H1 (cell line): ENCODE results near the gene TRPC4. TPM values are rescaled to one million over a fixed set of nuclear protein-coding genes. Genes with fewer than 3 reads are reported as not detected.
A peak's percentile ranks its signal among the peaks of the same experiment; 100 is the strongest.

ENCODE experiments used
- CTCF ChIA-PET: fragments of 300-600 bp; sonication (Branson Sonifier 250); formaldehyde crosslinking; loops from one replicate; lab custom pipeline; 2021; ENCODE audit not compliant: partially characterized antibody; lab: Charles Lee
- POLR2A ChIA-PET: fragments of 300-600 bp; sonication (Branson Sonifier 250); formaldehyde crosslinking; loops from one replicate; lab custom pipeline; 2021; ENCODE audit warnings: inconsistent platforms; ENCODE audit not compliant: partially characterized antibody; lab: Charles Lee
- DNase-seq, 2 experiments: peaks; one replicate each; pipeline versions ENCODE4 v3.0.0 to v3.0.0-alpha.2; 2010 to 2022; ENCODE audit warnings: low spot score in 2 of 2, low read depth in 1 of 2, mixed read lengths in 1 of 2
- FAIRE-seq: peaks from 2 replicates; lab custom pipeline; 2011; peaks lifted over from hg19 to GRCh38; lab: Jason Lieb, UNC
- H2AFZ ChIP-seq: 2 replicates; pipeline ENCODE4 v1.8.1; 2012; ENCODE audit warnings: low read length, inconsistent platforms
- H2AK5ac ChIP-seq: 2 replicates; pipeline ENCODE4 v1.6.1; 2013; ENCODE audit warnings: low read depth, low read length
- H2BK120ac ChIP-seq: replicated peaks from 2 replicates; pipeline ENCODE3; 2013; ENCODE audit warnings: low read depth, low read length, inconsistent platforms
- H2BK12ac ChIP-seq: 2 replicates; pipeline ENCODE4 v1.6.1; 2013; ENCODE audit warnings: low read depth, low read length
- H2BK15ac ChIP-seq: 2 replicates; pipeline ENCODE4 v1.6.1; 2013; ENCODE audit warnings: low read length
- H2BK20ac ChIP-seq: 2 replicates; pipeline ENCODE4 v1.6.1; 2013; ENCODE audit warnings: low read length
- H2BK5ac ChIP-seq: 2 replicates; pipeline ENCODE4 v1.6.1; 2013; ENCODE audit warnings: low read depth, low read length
- H3K14ac ChIP-seq: 2 replicates; pipeline ENCODE4 v1.6.1; 2013; ENCODE audit warnings: inconsistent platforms; ENCODE audit not compliant: insufficient read length
- H3K18ac ChIP-seq: 2 replicates; pipeline ENCODE4 v1.6.1; 2013; ENCODE audit warnings: low read length; ENCODE audit errors: extremely low read depth
- H3K23ac ChIP-seq: 2 replicates; pipeline ENCODE4 v1.6.1; 2013; ENCODE audit warnings: inconsistent platforms; ENCODE audit not compliant: insufficient read length
- H3K23me2 ChIP-seq: 2 replicates; pipeline ENCODE4 v1.6.1; 2013; ENCODE audit warnings: low read depth, low read length
- H3K27ac ChIP-seq: 2 replicates; pipeline ENCODE4 v1.6.1; 2011; ENCODE audit warnings: low read depth, low read length, inconsistent platforms
- H3K27me3 ChIP-seq, 4 experiments: replicated peaks in 1 of 4; 1 replicate in 1 of 4; 2 replicates in 3 of 4; pipeline versions ENCODE4 v1.6.1 to v1.8.1; 2011 to 2013; ENCODE audit warnings: low read length in 3 of 4, mild to moderate bottlenecking in 3 of 4, inconsistent platforms in 2 of 4, mixed read lengths in 2 of 4, moderate library complexity in 1 of 4; ENCODE audit not compliant: control insufficient read depth in 3 of 4, insufficient read depth in 3 of 4; ENCODE audit errors: extremely low read depth in 1 of 4
- H3K36me3 ChIP-seq, 4 experiments: 2 replicates each; pipeline versions ENCODE4 v1.6.1 to v1.8.1; 2011 to 2013; ENCODE audit warnings: mild to moderate bottlenecking in 4 of 4, low read length in 3 of 4, moderate library complexity in 2 of 4, control low read depth in 1 of 4, inconsistent platforms in 1 of 4; ENCODE audit not compliant: insufficient read depth in 4 of 4, control insufficient read depth in 2 of 4
- H3K4ac ChIP-seq: replicated peaks from 2 replicates; pipeline ENCODE3; 2013; ENCODE audit warnings: low read length, low read depth, mixed read lengths, inconsistent platforms; ENCODE audit not compliant: insufficient read length
- H3K4me1 ChIP-seq, 4 experiments: replicated peaks in 1 of 4; 1 replicate in 1 of 4; 2 replicates in 3 of 4; pipeline versions ENCODE4 v1.6.1 to v1.8.1; 2011 to 2013; ENCODE audit warnings: low read length in 3 of 4, inconsistent platforms in 2 of 4, mixed read lengths in 1 of 4; ENCODE audit not compliant: insufficient read depth in 4 of 4, control insufficient read depth in 3 of 4
- H3K4me2 ChIP-seq, 2 experiments: 2 replicates each; pipeline versions ENCODE4 v1.6.1 to v1.8.1; 2011 to 2013; ENCODE audit warnings: low read depth in 2 of 2, low read length in 2 of 2, control low read depth in 1 of 2, inconsistent platforms in 1 of 2, mild to moderate bottlenecking in 1 of 2; ENCODE audit not compliant: insufficient read depth in 1 of 2
- H3K4me3 ChIP-seq, 4 experiments: fragments of 200-600, 300-600 bp in 1 of 4; sonication (generic), shearing (Covaris generic), sonication (Bioruptor Twin) in 1 of 4; 2 replicates each; pipeline versions ENCODE4 v1.5.1 to v1.8.1; 2011 to 2016; ENCODE audit warnings: low read length in 4 of 4, low read depth in 3 of 4, control low read depth in 2 of 4, inconsistent platforms in 2 of 4, mild to moderate bottlenecking in 2 of 4, mixed read lengths in 1 of 4, moderate library complexity in 1 of 4; ENCODE audit not compliant: insufficient read depth in 2 of 4; ENCODE audit errors: extremely low read depth in 1 of 4
- H3K56ac ChIP-seq: replicated peaks from 2 replicates; pipeline ENCODE3; 2013; ENCODE audit warnings: low read depth, mild to moderate bottlenecking, mixed read lengths, low read length, inconsistent platforms; ENCODE audit not compliant: insufficient read length
- H3K79me1 ChIP-seq: 2 replicates; pipeline ENCODE4 v1.6.1; 2013; ENCODE audit warnings: low read depth, low read length, control low read depth
- H3K79me2 ChIP-seq, 2 experiments: 2 replicates each; pipeline versions ENCODE4 v1.6.1 to v1.8.1; 2012 to 2013; ENCODE audit warnings: low read length in 2 of 2, mild to moderate bottlenecking in 2 of 2, inconsistent platforms in 1 of 2; ENCODE audit not compliant: insufficient read depth in 2 of 2, control insufficient read depth in 1 of 2
- H3K9ac ChIP-seq, 4 experiments: replicated peaks in 1 of 4; 1 replicate in 1 of 4; 2 replicates in 3 of 4; pipeline versions ENCODE4 v1.6.1 to v1.8.1; 2011 to 2013; ENCODE audit warnings: low read depth in 3 of 4, low read length in 3 of 4, control low read depth in 2 of 4, mild to moderate bottlenecking in 2 of 4, moderate library complexity in 2 of 4, inconsistent platforms in 1 of 4; ENCODE audit errors: extremely low read depth in 1 of 4
- H3K9me3 ChIP-seq, 2 experiments: 2 replicates each; pipeline versions ENCODE4 v1.6.1 to v1.8.1; 2012 to 2013; ENCODE audit warnings: mild to moderate bottlenecking in 2 of 2, moderate library complexity in 2 of 2, control low read depth in 1 of 2, inconsistent platforms in 1 of 2, low read depth in 1 of 2, low read length in 1 of 2, mixed read lengths in 1 of 2; ENCODE audit not compliant: insufficient read depth in 2 of 2
- H4K20me1 ChIP-seq, 2 experiments: replicated peaks in 1 of 2; 2 replicates each; pipeline versions ENCODE3 to v1.8.1; 2011 to 2013; ENCODE audit warnings: inconsistent platforms in 2 of 2, low read length in 2 of 2, mild to moderate bottlenecking in 1 of 2; ENCODE audit not compliant: insufficient read depth in 2 of 2, control insufficient read depth in 1 of 2
- H4K5ac ChIP-seq: 2 replicates; pipeline ENCODE4 v1.6.1; 2013; ENCODE audit warnings: low read length, low read depth, mixed read lengths, inconsistent platforms; ENCODE audit not compliant: insufficient read length
- H4K8ac ChIP-seq: 2 replicates; pipeline ENCODE4 v1.8.0; 2013; ENCODE audit warnings: mild to moderate bottlenecking, moderate library complexity, low read length, inconsistent platforms; ENCODE audit not compliant: insufficient read depth; ENCODE audit errors: extremely low read depth
- H4K91ac ChIP-seq: replicated peaks from 2 replicates; pipeline ENCODE3; 2013; ENCODE audit warnings: low read length, mixed read lengths, inconsistent platforms; ENCODE audit not compliant: insufficient read length
- EGR1 ChIP-seq: IDR thresholded peaks from 2 replicates; pipeline ENCODE4 v1.6.1; 2011; ENCODE audit warnings: low read depth, low read length, borderline replicate concordance
- MAFK ChIP-seq: IDR thresholded peaks from 2 replicates; pipeline ENCODE4 v1.6.1; 2012; ENCODE audit warnings: low read depth, mild to moderate bottlenecking, improper control_type of control experiment, low read length
- WGBS, 2 experiments: shearing (Covaris generic) in 1 of 2; methylation state at CpG; one replicate each; pipeline versions ENCODE4 v1.1.6 to v1.1.7; 2013 to 2015; ENCODE audit warnings: low lambda C conversion rate in 2 of 2, mixed read lengths in 2 of 2, inconsistent platforms in 1 of 2, low coverage in 1 of 2, missing lambda C conversion rate in 1 of 2; ENCODE audit not compliant: insufficient replicate concordance in 2 of 2, insufficient coverage in 1 of 2, insufficient read length in 1 of 2; ENCODE audit errors: extremely low coverage in 1 of 2, missing lambda C conversion rate in 1 of 2; 5-methylcytosine and 5-hydroxymethylcytosine counted together
- polyA plus RNA-seq, 7 experiments: library from polyadenylated mRNA; depleted of rRNA in 3 of 7; stranded (reverse) in 5 of 7; unstranded in 2 of 7; fragments of >200 nt in 5 of 7; fragments of 200-250 nt in 2 of 7; gene quantifications; 1 replicate in 5 of 7; 2 replicates in 1 of 7; 4 replicates in 1 of 7; pipeline versions ENCODE4 v1.2.1 to v1.2.3, GENCODE V29; 2011 to 2013; ENCODE audit warnings: missing spikeins in 2 of 7, mixed read lengths in 2 of 7
- total RNA-seq: library from RNA; stranded (reverse); fragmentation: NEBNext Ultra II Directional; extraction: Animal tissue kit (Norgen Biotek cat#: 25700); gene quantifications from 2 replicates; pipeline ENCODE4 v1.2.1, GENCODE V29; 2021

The TRPC4 gene
- total and polyA plus RNA-seq, 2 of the 8 experiments (the other 6 are each of a cell fraction or from before 2014, with no cell fraction given) = 12.3 to 14.7 TPM

DNA sequence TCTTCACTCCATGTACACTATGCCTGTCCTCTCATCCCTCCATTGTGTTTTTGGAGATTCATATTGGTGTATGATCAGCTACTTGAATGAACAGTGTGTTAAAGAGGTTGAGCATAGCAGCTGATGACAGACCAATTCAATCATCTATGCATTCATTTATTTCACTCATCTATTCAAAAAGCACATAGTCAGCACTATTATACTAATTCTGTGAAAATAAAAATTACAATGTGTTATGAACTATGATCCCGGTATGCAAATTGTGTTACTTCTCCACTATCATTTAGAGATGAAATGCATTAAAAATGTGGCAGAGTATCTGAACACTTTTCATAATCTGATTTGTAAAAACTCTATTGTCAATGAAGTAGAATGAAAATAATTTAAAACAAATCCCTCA is 5.9 kb downstream of the TRPC4 start:
- no peak overlapping the region for H2BK15ac ChIP-seq
- no peak overlapping the region for H3K27ac ChIP-seq
- H2BK120ac ChIP-seq = no peak overlapping the region
- no peaks in the 10 kb centered on the region for H3K79me1 ChIP-seq
- H3K27me3 ChIP-seq = peaks cover 0 to 1% (median 0%) of the 10 kb centered on the region in 4 experiments; a peak in 1 of 7 replicates
- POLR2A ChIA-PET = interaction anchor here (1.2 kb wide), 1 partner anchor 43 kb away, joined by 3 read pairs; no protein-coding TSS in a partner anchor
- no peak overlapping the region for H4K91ac ChIP-seq
- H4K5ac ChIP-seq = no peak overlapping the region
- no peak overlapping the region for H3K4me2 ChIP-seq
- H2BK5ac ChIP-seq = no peak overlapping the region
- no peaks in the 10 kb centered on the region for H3K9me3 ChIP-seq
- DNase-seq = no peak
- H3K14ac ChIP-seq = no peak overlapping the region
- H2BK12ac ChIP-seq = no peak overlapping the region
- no peaks in the 10 kb centered on the region for H3K4me1 ChIP-seq
- H3K79me2 ChIP-seq = peaks cover 0 to 100% of the 10 kb centered on the region in 2 experiments; a peak in 3 of 4 replicates
- no peak overlapping the region for H3K18ac ChIP-seq
- 87% methylated on average over 1 of the region's 1 CpG; no CpG with 5 or more reads in 1 of the 2 experiments for WGBS, 2 experiments
- no peak overlapping the region for H3K4ac ChIP-seq
- H2BK20ac ChIP-seq = no peak overlapping the region
- TF ChIP-seq MAFK (peak; percentile 52; the same call in 1 of the 2 replicates), EGR1 (no peak)
- TF ChIP-seq, all 59 proteins: peak for 1
- Histone ChIP-seq H3K23me2 (peaks cover 2% of the 10 kb centered on the region), H4K20me1 (no peaks in the 10 kb centered on the region), H2AFZ (no peak overlapping the region), H2AK5ac (no peak overlapping the region), H3K56ac (no peak overlapping the region), H3K36me3 (peaks cover 0 to 7% (median 0%) of the 10 kb centered on the region in 4 experiments; a peak in 3 of 8 replicates), H3K4me3 (no peak overlapping the region), H4K8ac (no peak overlapping the region), H3K23ac (no peak overlapping the region), H3K9ac (no peak overlapping the region)
- CTCF ChIA-PET = interaction anchor here (1.0 kb wide), 1 partner anchor 13 kb away, joined by 3 read pairs; no protein-coding TSS in a partner anchor
- no peak for FAIRE-seq
